Endothelial cell of umbilical vein (primary cell): ENCODE data around the gene DLEC1. TPM values are rescaled to one million over a fixed set of nuclear protein-coding genes. Genes with fewer than 3 reads are reported as not detected.

Source experiments
- BruUV-seq: library from RNA; stranded (reverse); fragments of 400-500 nt; replicated peaks from 2 replicates; lab custom pipeline; 2021; lab: Mats Ljungman, UMichigan
- CTCF ChIA-PET: fragments of 300-600, 350-600 bp; sonication (Branson Sonifier 250); formaldehyde crosslinking; loops from one replicate; lab custom pipeline; 2021; ENCODE audit warnings: antibody characterized with exemption, inconsistent platforms; lab: Charles Lee
- POLR2A ChIA-PET: fragments of 300-600, 350-600 bp; sonication (Branson Sonifier 250); formaldehyde crosslinking; loops from one replicate; lab custom pipeline; 2021; ENCODE audit warnings: antibody characterized with exemption, inconsistent platforms; lab: Charles Lee
- DNase-seq: peaks from one replicate; pipeline ENCODE4 v3.0.0-alpha.2; 2011; ENCODE audit warnings: low read depth, low spot score
- FAIRE-seq: peaks from 2 replicates; lab custom pipeline; 2011; peaks lifted over from hg19 to GRCh38; lab: Jason Lieb, UNC
- H2AFZ ChIP-seq: 2 replicates; pipeline ENCODE4 v1.6.0; 2012; ENCODE audit warnings: low read depth, low read length, control low read depth, inconsistent platforms
- H3K27ac ChIP-seq: 2 replicates; pipeline ENCODE4 v1.5.1; 2011; ENCODE audit warnings: low read depth, mild to moderate bottlenecking, control low read depth, low read length, moderate library complexity; ENCODE audit not compliant: insufficient read depth
- H3K27me3 ChIP-seq, 2 experiments: 2 replicates each; pipeline versions ENCODE4 v1.6.0 to v1.6.1; 2011; ENCODE audit warnings: low read length in 2 of 2, mixed read lengths in 1 of 2; ENCODE audit not compliant: control insufficient read depth in 2 of 2, insufficient read depth in 2 of 2
- H3K36me3 ChIP-seq, 2 experiments: 2 replicates in 1 of 2; 3 replicates in 1 of 2; pipeline ENCODE4 v1.5.1; 2011; ENCODE audit warnings: low read length in 2 of 2, mild to moderate bottlenecking in 1 of 2, moderate library complexity in 1 of 2; ENCODE audit not compliant: control insufficient read depth in 2 of 2, insufficient read depth in 2 of 2; ENCODE audit errors: extremely low read depth in 1 of 2
- H3K4me1 ChIP-seq: 3 replicates; pipeline ENCODE4 v1.5.1; 2011; ENCODE audit warnings: mild to moderate bottlenecking, low read length; ENCODE audit not compliant: control insufficient read depth, insufficient read depth; ENCODE audit errors: extremely low read depth
- H3K4me2 ChIP-seq: 2 replicates; pipeline ENCODE4 v1.6.1; 2011; ENCODE audit warnings: low read length, control low read depth, mixed read lengths; ENCODE audit not compliant: insufficient read depth
- H3K4me3 ChIP-seq, 3 experiments: fragments of 200-600 bp in 1 of 3; sonication (generic), shearing (Covaris generic) in 1 of 3; replicated peaks in 1 of 3; 2 replicates each; pipeline ENCODE4 v1.5.1; 2011 to 2016; ENCODE audit warnings: control low read depth in 3 of 3, low read length in 3 of 3, mild to moderate bottlenecking in 2 of 3, inconsistent platforms in 1 of 3, low read depth in 1 of 3, moderate library complexity in 1 of 3; ENCODE audit not compliant: insufficient read depth in 1 of 3
- H3K79me2 ChIP-seq: 2 replicates; pipeline ENCODE4 v1.6.0; 2012; ENCODE audit warnings: low read length, inconsistent platforms; ENCODE audit not compliant: control insufficient read depth, insufficient read depth
- H3K9ac ChIP-seq: replicated peaks from 2 replicates; pipeline ENCODE3; 2011; ENCODE audit warnings: low read length, control low read depth; ENCODE audit not compliant: insufficient read depth; ENCODE audit errors: extremely low read depth
- H3K9me1 ChIP-seq: replicated peaks from 3 replicates; pipeline ENCODE4 v1.6.0; 2011; ENCODE audit warnings: mild to moderate bottlenecking, low read length; ENCODE audit not compliant: control insufficient read depth, insufficient read depth; ENCODE audit errors: extremely low read depth
- H3K9me3 ChIP-seq: replicated peaks from 2 replicates; pipeline ENCODE4 v1.5.1; 2012; ENCODE audit warnings: low read length, inconsistent platforms; ENCODE audit not compliant: control insufficient read depth, insufficient read depth
- H4K20me1 ChIP-seq: replicated peaks from 2 replicates; pipeline ENCODE3; 2011; ENCODE audit warnings: mild to moderate bottlenecking, low read length; ENCODE audit not compliant: control insufficient read depth, insufficient read depth; ENCODE audit errors: extremely low read depth
- CTCF ChIP-seq, 2 donors: IDR thresholded peaks; 1 replicate in 1 of 2; 2 replicates in 1 of 2; pipeline ENCODE4 v1.5.1; 2011; ENCODE audit warnings: low read length in 2 of 2, mild to moderate bottlenecking in 2 of 2, moderate library complexity in 2 of 2, control low read depth in 1 of 2, inconsistent platforms in 1 of 2, low read depth in 1 of 2; ENCODE audit not compliant: insufficient read depth in 1 of 2; ENCODE audit errors: extremely low read depth in 1 of 2
- EZH2 ChIP-seq: IDR thresholded peaks from 2 replicates; pipeline ENCODE4 v1.6.1; 2012; ENCODE audit warnings: borderline replicate concordance, low read depth, mild to moderate bottlenecking, moderate library complexity, low read length, inconsistent platforms; ENCODE audit not compliant: severe bottlenecking
- FOS ChIP-seq: IDR thresholded peaks from 2 replicates; pipeline ENCODE4 v1.6.1; 2011; ENCODE audit warnings: mild to moderate bottlenecking, low read length, moderate library complexity, borderline replicate concordance; ENCODE audit not compliant: insufficient read depth
- GATA2 ChIP-seq: IDR thresholded peaks from 2 replicates; pipeline ENCODE4 v1.7.0; 2011; ENCODE audit warnings: low read depth, mild to moderate bottlenecking, moderate library complexity, mixed read lengths, low read length; ENCODE audit not compliant: insufficient read length, insufficient read depth
- JUN ChIP-seq: IDR thresholded peaks from 2 replicates; pipeline ENCODE4 v1.6.1; 2011; ENCODE audit warnings: borderline replicate concordance, low read depth; ENCODE audit not compliant: insufficient read length, insufficient read depth
- MAX ChIP-seq: IDR thresholded peaks from 2 replicates; pipeline ENCODE4 v1.6.1; 2011; ENCODE audit not compliant: insufficient read depth, insufficient read length
- MYC ChIP-seq: IDR thresholded peaks from one replicate; pipeline ENCODE4 v1.6.1; 2011; ENCODE audit warnings: mild to moderate bottlenecking, low read depth, low read length
- POLR2A ChIP-seq: IDR thresholded peaks from 2 replicates; pipeline ENCODE4 v1.6.1; 2012; ENCODE audit warnings: low read depth, mild to moderate bottlenecking, control low read depth, low read length
- POLR2AphosphoS5 ChIP-seq: IDR thresholded peaks from 2 replicates; pipeline ENCODE4 v1.6.1; 2012; ENCODE audit warnings: low read depth, mild to moderate bottlenecking, control low read depth, low read length, moderate library complexity; ENCODE audit not compliant: insufficient read depth
- dilution Hi-C: fragments of 300-500 bp; cut with MboI; formaldehyde crosslinking; loops from one replicate; pipeline ENCODE4 v1.15.0; 2019; ENCODE audit warnings: low sequenced_read_pairs; ENCODE audit not compliant: extremely low pct_ligation_motif_present
- intact Hi-C: fragments of 100-400 bp; cut with micrococcal nuclease; formaldehyde crosslinking; loops from one replicate; pipeline ENCODE4 v1.10.0; 2022
- polyA plus RNA-seq, 4 experiments: library from polyadenylated mRNA; depleted of rRNA in 3 of 4; stranded (reverse) in 3 of 4; unstranded in 1 of 4; fragments of >200 nt; gene quantifications; 2 replicates each; pipeline versions ENCODE4 v1.2.1 to v1.2.3, GENCODE V29; 2011 to 2012; ENCODE audit warnings: missing spikeins in 1 of 4
- total RNA-seq: library from RNA; stranded (reverse); gene quantifications from 2 replicates; pipeline ENCODE4 v1.2.3, GENCODE V29; 2021

The DLEC1 gene
- total and polyA plus RNA-seq, 2 donors (not counting 3 experiments of a cell fraction or from before 2014, with no cell fraction given) = not detected

DNA sequence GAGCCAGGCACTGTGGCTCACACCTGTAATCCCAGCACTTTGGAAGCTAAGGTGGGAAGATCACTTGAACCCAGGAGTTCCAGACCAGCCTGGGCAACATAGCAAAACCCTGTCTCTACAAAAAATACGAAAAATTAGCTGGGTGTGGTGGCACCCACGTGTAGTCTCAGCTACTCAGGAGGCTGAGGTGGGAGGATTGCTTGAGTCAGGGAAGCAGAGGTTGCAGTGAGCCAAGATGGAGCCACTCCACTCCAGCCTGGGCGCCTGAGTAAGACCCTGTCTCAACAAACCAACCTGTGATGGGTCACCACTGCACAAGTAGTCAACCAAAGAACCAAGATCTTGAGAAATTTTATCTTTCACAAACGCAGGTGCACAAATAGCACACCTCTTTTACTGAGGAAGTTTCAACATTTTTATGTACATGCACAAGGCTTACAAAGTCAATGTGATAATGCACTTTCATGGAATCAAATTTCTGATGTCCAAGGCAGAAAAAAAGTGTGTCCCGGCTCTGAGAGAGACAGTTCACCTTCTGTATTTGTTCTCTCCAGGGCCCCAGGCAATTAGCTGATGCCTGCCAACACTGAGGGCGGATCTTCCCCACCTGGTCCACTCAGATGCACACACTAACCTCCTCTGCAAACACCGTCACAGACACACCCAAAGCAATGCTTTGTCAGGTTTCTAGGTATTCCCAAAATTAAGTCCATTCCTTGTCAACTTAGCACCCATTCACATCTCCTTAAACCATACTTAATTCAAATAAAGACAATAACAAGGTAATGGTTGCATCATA, 85.5 kb downstream of the DLEC1 start:
- H3K27me3 ChIP-seq = no peaks in the 10 kb centered on the region
- POLR2A ChIA-PET = no interaction called here
- DNase-seq = no peak

More for the DNA sequence above, 85.5 kb downstream of the DLEC1 start:
- no peaks in the 10 kb centered on the region for H3K9me3 ChIP-seq
- TF ChIP-seq POLR2AphosphoS5 (no peak), CTCF (IDR thresholded peaks at IDR 0.05; ENCODE audit: extremely low read depth in 1 of 2, insufficient read depth in 1 of 2, low read depth in 1 of 2, low read length in 2 of 2) (no peak), MAX (no peak), MYC (no peak), EZH2 (no peak), FOS (no peak), GATA2 (no peak), POLR2A (no peak), JUN (no peak)
- H3K4me3 ChIP-seq = no peak overlapping the region
- dilution Hi-C loops (no loop called here), intact Hi-C loops (no loop called here)
- H3K4me2 ChIP-seq = no peak overlapping the region
- CTCF ChIA-PET = no interaction called here
- H3K27ac ChIP-seq = no peak overlapping the region
- no peak overlapping the region for H2AFZ ChIP-seq
- no peak overlapping the region for H3K9ac ChIP-seq
- H3K9me1 ChIP-seq = no peaks in the 10 kb centered on the region
- BruUV-seq = no TSS peak
- FAIRE-seq = no peak
- no peaks in the 10 kb centered on the region for H3K4me1 ChIP-seq
- H4K20me1 ChIP-seq = no peaks in the 10 kb centered on the region
- H3K79me2 ChIP-seq = no peaks in the 10 kb centered on the region
- H3K36me3 ChIP-seq = peaks cover 20 to 44% of the 10 kb centered on the region in 2 experiments
